SW480 (cell line): Measurements from ENCODE around the gene ZNFX1.
"Not testable (repeated sequence)": the region's sequence is repeated elsewhere in the genome, so short reads cannot be mapped to it uniquely, and the experiment has no call there.

Experiments used
- DNase-seq: peaks from one replicate; pipeline ENCODE4 v3.0.0-alpha.2; 2016; ENCODE audit warnings: low spot score

The ZNFX1 gene

DNA sequence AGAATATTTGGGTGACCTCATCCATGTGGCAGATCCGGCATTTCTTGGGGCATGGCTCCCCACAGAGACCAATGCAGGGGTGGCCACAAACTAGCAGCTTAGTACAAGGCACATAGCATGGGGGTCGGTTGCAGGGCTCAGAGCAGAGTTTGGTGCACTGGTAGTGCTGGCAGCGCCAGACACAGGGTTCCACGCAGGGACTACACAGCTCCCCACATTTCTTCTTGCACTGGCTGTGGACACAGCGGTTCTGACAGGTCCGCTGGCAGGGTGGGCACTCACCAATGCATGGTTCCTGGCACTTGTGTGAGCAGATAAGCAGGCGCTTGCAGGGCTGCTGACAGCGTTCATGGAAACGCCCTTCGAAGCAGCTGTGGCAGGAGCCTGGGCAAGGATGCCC is 29.6 kb downstream of the ZNFX1 start:
- no peak for DNase-seq

GRCh38 chr20:49247792-49248191 is 30.1 kb downstream of the ZNFX1 start:
- DNase-seq, result no peak

GRCh38 chr20:49247169-49247723 is 30.6 kb downstream of the ZNFX1 start:
- DNase-seq, result no peak

DNA sequence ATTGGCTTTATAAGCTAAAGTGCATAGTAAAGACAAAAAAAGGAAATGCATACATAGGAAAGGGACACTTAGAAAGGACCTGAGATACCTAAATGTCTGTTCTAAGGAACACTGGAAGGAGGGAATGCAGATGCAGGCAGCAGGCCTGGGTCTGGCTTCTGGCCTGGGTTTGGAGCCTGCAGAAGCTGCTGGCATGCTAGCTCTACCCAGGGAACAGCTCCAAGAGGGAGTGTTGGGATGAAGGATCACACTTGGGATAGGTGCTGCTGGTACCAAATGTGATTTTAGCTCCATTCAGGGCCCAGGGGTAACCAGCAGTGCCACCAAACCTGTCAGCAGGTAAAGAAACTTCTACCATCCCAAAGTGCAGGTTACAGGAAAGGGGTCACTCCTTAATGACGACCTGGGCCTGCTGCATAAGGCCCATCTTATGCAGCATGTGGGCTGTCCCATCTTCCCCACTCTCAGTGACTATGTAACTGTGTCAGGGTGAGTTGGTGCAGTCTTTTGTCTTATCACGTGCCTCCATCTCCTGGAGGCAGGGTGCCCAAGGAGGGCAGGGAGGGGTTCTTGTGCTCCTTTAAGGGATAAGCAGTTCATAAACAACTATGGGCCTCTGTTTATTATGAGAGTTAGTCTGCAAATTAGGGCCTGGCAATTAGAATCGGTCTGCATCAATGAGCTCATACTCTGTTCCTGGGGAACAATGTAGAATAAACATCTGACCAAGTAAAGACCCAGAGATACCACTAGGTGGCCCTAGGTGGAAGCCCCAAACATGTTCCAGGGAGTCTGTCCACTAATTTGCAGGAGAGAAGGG is 31.7 kb downstream of the ZNFX1 start:
- peak; percentile 66 for DNase-seq

DNA sequence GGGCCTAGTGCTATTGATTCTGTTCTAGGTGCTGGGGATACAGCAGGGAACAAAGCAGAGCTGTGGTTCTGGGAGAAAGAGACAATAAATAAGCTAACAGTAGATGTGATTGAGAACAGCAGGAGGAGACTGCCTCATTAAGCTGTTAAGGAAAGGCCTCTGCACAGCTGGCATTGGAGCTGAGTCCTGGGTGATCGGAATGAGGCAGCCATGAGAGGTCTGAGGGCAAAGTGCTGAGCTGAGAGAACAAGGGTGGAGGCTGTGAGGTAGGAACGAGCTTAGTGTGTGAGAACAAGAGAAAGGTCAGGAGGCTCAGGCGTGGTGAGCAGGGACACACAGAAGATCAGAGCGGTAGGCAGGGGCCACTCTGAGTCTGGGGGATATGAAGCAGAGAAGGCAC is 40.3 kb downstream of the ZNFX1 start:
- no peak for DNase-seq

GRCh38 chr20:49236301-49236700 is 41.6 kb downstream of the ZNFX1 start:
- DNase-seq, result no peak

- no peak for DNase-seq
Measured at GRCh38 chr20:49234831-49235230, 43.0 kb downstream of the ZNFX1 start.

DNA sequence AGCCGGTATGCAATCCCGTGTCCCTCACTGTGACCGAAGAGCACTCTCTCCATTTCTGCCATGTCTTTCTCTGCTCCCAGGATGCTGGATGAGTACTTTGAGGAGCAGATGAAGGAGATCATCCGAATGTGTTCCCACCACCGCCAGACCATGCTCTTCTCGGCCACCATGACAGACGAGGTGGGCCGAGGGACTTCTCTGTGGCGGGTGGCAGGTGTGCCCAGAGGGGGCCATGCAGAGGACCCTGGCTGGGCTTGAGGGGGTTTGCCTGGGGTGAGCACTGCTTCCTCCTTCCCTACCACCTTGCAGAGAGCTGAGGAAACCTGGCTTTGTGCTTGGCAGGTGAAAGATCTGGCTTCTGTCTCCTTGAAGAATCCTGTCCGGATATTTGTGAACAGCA is 44.6 kb downstream of the ZNFX1 start:
- no peak for DNase-seq

- no peak for DNase-seq
Measured at GRCh38 chr20:49231471-49231870, 46.4 kb downstream of the ZNFX1 start.

GRCh38 chr20:49230561-49231133 is 47.2 kb downstream of the ZNFX1 start:
- no peak for DNase-seq

DNA sequence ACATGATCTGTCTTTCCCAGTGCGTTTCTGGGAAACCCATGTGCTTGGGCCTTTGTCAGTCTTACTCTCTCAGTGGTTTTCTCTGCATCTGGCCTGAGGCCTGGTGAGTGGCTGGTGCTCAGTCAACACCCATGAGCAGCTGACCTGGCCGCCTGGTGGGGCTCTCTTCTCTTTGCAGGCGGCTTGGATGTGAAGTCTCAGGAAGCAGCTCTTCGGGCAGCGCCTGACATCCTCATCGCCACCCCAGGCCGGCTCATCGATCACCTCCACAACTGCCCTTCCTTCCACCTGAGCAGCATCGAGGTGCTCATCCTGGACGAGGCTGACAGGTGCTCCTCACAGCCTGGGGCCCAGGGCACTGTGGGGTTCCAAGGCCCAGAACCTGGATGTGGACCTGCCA is 47.8 kb downstream of the ZNFX1 start:
- DNase-seq, result no peak

DNA sequence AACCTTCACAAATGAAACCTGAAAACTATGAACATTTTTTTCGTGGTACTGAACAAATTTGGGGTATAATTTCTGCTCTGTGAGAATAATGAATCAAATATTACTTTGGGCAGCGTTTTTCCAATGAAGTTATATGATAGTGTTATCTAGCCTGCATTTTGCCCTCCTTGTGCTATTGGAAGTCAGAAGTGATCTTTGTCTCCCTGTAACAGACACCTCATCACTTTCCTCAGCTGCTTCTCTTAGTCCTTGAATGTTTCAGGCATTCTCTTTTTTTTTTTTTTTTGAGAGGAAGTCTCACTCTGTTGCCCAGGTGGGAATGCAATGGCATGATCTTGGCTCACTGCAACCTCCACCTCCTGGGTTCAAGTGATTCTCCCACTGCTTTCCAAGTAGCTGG is 48.5 kb downstream of the ZNFX1 start:
- DNase-seq, result no peak

DNA sequence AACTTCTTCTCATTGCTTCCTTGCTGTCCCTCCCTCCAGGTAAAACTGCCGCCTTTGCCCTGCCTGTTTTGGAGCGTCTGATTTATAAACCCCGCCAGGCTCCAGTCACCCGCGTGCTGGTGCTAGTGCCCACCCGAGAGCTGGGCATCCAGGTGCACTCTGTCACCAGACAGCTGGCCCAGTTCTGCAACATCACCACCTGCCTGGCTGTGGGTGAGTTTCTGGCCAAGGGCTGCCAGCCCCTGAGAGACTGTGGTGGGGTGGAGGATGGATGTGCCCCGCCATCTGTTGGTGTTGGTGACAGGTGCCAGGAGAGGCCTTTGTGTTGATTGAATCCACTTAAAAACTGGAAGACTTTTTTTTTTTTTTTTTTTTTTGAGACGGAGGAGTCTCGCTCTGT is 49.2 kb downstream of the ZNFX1 start:
- DNase-seq, result no peak

- DNase-seq, result no peak
Measured at GRCh38 chr20:49225896-49226295, 52.0 kb downstream of the ZNFX1 start.

DNA sequence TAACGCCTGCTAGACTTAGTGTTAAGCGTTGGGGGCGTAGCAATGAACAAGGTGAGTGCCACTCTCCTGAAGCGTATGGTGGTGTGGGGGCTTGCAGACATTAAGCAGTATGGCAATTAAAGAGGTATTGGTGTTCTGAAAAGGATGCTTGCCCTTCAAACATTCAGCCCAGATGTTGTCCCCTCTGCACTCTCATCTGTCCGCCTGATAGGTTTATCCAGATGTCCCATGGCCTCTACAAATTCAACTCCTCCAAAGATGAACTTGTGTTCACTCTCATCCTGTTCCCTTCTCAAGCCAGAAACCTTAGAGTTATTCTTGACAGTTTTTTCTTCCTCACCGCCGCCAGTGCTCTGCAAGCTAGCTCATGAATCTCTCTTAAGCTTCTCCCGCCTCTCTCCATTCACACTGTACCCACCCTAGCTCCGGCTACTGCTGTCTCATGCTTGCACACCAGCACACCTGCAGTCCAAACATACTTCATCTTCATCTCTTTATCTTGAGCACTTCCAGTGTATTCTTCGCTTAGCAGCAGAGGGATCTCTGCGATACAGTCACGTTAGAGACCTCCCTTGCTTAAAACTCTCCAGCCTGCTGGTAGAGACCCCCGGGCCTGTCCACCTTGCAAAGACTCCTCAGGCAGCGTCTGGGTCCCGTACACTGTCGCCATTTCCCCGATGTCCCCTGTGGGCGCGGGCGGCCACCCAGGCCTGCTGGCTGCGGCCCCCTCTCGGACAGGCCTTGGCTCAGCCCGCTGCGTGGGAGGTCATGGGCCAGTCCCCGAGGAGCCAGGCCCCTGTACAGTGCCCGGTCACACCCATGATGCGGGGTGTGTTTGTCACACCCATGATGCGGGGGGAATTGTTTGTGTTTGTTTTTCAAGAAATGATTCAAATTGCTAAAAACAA is 57.7 kb downstream of the ZNFX1 start:
- DNase-seq, result no peak

DNA sequence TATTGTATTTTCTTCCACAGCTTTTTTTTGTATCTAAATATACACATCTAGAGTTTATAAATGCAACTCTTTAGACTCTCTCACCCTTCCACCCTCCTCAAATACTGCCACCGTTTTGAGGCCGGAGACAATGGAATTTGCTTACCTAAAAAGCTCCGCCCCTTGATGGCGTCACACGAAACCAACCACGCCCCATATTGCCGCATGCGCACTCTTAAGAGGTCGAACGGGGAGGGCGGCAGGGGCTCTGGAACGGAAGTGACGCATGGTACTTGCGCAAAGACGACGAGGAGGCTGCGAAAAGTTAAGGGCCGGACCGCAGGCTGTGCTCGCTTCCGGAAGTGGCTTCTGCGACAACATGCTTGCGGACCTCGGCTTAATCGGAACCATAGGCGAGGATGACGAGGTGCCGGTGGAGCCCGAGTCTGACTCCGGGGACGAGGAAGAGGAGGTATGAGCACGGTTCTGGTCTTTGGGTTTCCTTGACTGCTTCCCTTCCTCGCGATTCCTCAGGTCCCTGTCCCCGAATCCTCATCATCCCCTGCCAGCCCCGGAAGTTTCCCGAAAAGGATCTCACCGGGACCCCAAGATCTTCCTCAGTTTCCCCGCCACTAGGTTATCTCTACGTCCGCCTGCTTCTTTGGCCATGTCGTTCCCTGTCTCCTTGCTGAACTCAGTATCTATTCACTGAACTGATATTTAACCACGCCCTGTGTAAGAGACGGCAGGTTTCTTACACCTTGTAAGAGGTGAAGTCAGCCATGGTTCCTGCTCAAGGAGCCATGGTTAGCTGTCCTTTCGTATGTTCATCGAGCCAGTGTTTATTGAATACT is 58.5 kb downstream of the ZNFX1 start, which contains the start of gene DDX27:
Gene DDX27, plus strand, starts transcription at position 326 of the 833 bp plus-strand sequence. Its CDS starts 33 bp downstream, at position 359.
- peak; percentile 100 for DNase-seq

- not testable (repeated sequence) for DNase-seq
Measured at GRCh38 chr20:49218739-49219090, 59.1 kb downstream of the ZNFX1 start.

- DNase-seq, result peak; percentile 96
Measured at GRCh38 chr20:49216991-49217578, 60.8 kb downstream of the ZNFX1 start.

DNA sequence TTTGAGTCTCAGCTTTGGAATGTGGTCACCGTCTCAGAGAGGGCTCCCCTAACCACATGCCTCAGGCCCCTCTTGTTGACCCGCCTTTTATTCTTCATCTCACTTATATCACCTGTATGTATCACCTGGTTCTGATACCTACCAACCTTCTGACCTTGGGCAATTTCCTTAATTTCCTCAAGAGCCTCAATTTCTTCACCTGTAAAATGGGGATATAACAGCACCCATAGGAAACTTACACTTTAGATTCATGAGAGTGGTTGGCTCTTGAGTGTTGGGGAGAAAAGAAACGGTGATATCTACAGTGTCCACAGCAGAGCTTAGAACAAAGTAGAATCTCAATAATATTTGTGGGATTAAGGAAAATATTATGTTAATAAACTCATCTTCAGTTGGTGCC is 62.6 kb downstream of the ZNFX1 start:
- DNase-seq, result no peak

GRCh38 chr20:49214571-49214970 is 63.3 kb downstream of the ZNFX1 start:
- no peak for DNase-seq

DNA sequence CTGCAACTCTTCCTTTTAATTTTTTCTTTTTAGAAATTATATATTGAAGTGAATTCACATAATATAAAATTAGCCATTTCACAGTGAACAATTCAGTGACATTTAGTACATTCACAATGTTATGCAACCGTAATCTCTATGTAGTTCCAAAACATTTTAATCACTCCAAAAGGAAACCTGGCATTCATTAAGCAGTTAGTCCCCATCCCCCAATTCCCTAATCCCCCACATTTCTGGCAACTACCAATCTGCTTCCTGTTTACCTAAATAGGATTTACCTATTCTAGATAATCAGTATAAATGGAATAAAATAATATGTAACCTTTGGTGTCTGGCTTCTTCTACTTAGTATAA is 67.1 kb downstream of the ZNFX1 start:
- DNase-seq, result no peak
